Measurements from ENCODE around the gene PLA2G5.

PLA2G5 gene

GRCh38 chr1:20074725-20075171, 4.8 kb downstream of the PLA2G5 start:
- no peak for TF ChIP-seq CTCF (conservative IDR thresholded peaks at IDR 0.05; ENCODE audit: low read length)
- H3K4me3 ChIP-seq (ENCODE audit: low read length), result no peak overlapping the region
- peak; percentile 57 for DNase-seq (ENCODE audit: low read depth)

- DNase-seq (ENCODE audit: low read depth), result no peak
- H3K4me3 ChIP-seq (ENCODE audit: low read length), result no peak overlapping the region
- TF ChIP-seq CTCF (conservative IDR thresholded peaks at IDR 0.05; ENCODE audit: low read length), result no peak
Measured at GRCh38 chr1:20075345-20075744, 5.4 kb downstream of the PLA2G5 start.

- no peak overlapping the region for H3K4me3 ChIP-seq (ENCODE audit: low read length)
- no peak for TF ChIP-seq CTCF (conservative IDR thresholded peaks at IDR 0.05; ENCODE audit: low read length)
- DNase-seq (ENCODE audit: low read depth), result no peak
Measured at GRCh38 chr1:20076223-20076622, 6.2 kb downstream of the PLA2G5 start.

GRCh38 chr1:20076710-20077461, 6.9 kb downstream of the PLA2G5 start:
- no peak for DNase-seq (ENCODE audit: low read depth)
- no peak for TF ChIP-seq CTCF (conservative IDR thresholded peaks at IDR 0.05; ENCODE audit: low read length)

GRCh38 chr1:20078171-20078651, 8.2 kb downstream of the PLA2G5 start:
- H3K4me3 ChIP-seq (ENCODE audit: low read length), result no peak overlapping the region
- DNase-seq (ENCODE audit: low read depth), result no peak
- TF ChIP-seq CTCF (conservative IDR thresholded peaks at IDR 0.05; ENCODE audit: low read length), result no peak

More at GRCh38 chr1:20076710-20077461, 6.9 kb downstream of the PLA2G5 start:
- no peak overlapping the region for H3K4me3 ChIP-seq (ENCODE audit: low read length)

GRCh38 chr1:20078711-20079110, 8.7 kb downstream of the PLA2G5 start:
- no peak for TF ChIP-seq CTCF (conservative IDR thresholded peaks at IDR 0.05; ENCODE audit: low read length)
- no peak overlapping the region for H3K4me3 ChIP-seq (ENCODE audit: low read length)
- DNase-seq (ENCODE audit: low read depth), result no peak

- no peak for TF ChIP-seq CTCF (conservative IDR thresholded peaks at IDR 0.05; ENCODE audit: low read length)
- no peak overlapping the region for H3K4me3 ChIP-seq (ENCODE audit: low read length)
- DNase-seq (ENCODE audit: low read depth), result no peak
Measured at GRCh38 chr1:20079661-20080305, 9.8 kb downstream of the PLA2G5 start.

All from AG10803 (cell line).